Gastrocnemius medialis (tissue), 4 donors: ENCODE data around the gene UNC119.

ENCODE experiments used
- POLR2A ChIP-seq, 2 donors: fragments of 450-650 bp; IDR thresholded peaks; one replicate each; pipeline ENCODE4 v1.6.1; 2017; ENCODE audit warnings: antibody characterized with exemption in 2 of 2, mild to moderate bottlenecking in 2 of 2, moderate library complexity in 2 of 2
- TF ChIP-seq, protein P1 (sequence below), 5 experiments: fragments of 450-650 bp in 3 of 5; fragments of 200-600 bp in 2 of 5; sonication (generic) in 2 of 5; IDR thresholded peaks in 4 of 5; conservative IDR thresholded peaks in 1 of 5; 1 replicate in 4 of 5; 2 replicates in 1 of 5; pipeline ENCODE4 v1.5.1; 2016 to 2019; ENCODE audit warnings: antibody characterized with exemption in 5 of 5, mild to moderate bottlenecking in 3 of 5, moderate library complexity in 3 of 5

DNA sequence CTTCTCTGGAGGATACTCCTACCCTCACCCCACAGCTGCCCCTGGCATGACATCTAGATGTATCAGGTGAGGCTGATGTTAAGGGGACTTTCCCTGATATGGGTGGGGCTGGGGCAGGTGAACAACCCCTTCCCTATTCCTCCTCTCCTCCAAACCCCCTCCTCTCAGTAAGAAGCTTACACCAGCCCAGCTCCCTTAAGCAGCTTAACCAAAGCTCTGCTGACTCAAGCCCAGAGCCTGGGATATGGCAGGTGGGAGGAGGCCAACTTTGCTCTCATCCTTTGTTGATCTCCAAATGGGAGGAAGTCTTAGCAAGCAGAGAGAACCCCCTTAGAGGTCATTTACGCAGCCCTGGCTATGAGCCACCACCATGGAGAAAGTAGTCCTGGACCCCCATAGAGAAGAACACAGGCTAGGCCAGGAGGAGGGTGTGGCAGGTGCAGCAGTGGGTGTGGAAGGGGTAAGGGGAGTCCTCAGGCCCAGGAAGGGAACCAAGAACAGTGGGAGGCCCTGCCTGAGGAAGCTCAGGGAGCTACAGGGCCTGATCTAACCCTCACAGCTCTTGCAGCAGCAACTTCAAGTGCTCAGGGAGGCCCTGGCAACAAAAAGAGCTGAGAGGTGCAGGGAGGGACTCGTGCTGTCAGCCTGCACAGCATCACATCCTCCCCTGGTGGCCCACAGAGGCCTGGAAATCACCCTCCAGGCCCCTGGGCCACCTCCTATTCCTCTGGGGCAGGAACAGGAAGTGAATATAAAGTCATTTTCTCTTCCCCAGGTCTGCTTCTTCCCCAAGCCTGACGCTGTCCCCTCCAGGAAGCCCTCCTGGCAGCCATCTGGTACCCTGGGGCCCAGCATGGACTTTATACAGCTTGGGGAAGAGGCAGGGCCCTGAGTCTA, 2.9 kb downstream of the UNC119 start:
- TF ChIP-seq, protein P1, sequence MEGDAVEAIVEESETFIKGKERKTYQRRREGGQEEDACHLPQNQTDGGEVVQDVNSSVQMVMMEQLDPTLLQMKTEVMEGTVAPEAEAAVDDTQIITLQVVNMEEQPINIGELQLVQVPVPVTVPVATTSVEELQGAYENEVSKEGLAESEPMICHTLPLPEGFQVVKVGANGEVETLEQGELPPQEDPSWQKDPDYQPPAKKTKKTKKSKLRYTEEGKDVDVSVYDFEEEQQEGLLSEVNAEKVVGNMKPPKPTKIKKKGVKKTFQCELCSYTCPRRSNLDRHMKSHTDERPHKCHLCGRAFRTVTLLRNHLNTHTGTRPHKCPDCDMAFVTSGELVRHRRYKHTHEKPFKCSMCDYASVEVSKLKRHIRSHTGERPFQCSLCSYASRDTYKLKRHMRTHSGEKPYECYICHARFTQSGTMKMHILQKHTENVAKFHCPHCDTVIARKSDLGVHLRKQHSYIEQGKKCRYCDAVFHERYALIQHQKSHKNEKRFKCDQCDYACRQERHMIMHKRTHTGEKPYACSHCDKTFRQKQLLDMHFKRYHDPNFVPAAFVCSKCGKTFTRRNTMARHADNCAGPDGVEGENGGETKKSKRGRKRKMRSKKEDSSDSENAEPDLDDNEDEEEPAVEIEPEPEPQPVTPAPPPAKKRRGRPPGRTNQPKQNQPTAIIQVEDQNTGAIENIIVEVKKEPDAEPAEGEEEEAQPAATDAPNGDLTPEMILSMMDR (IDR thresholded peaks at IDR 0.05 in 4 of 5, conservative IDR thresholded peaks at IDR 0.05 in 1 of 5), result no peak
- TF ChIP-seq POLR2A (IDR thresholded peaks at IDR 0.05), result no peak
